GM21576 (cell line): ENCODE measurements around the gene TTF2.
A peak's percentile ranks its signal among the peaks of the same experiment; 100 is the strongest.
"Not testable (repeated sequence)": the region's sequence is repeated elsewhere in the genome, so short reads cannot be mapped to it uniquely, and the experiment has no call there.

ENCODE experiments used
- ATAC-seq: cut with Tn5 transposase; IDR thresholded peaks from one replicate; pipeline ENCODE4 v1.9.1; 2021; ENCODE audit warnings: mild to moderate bottlenecking, moderate library complexity; ENCODE audit not compliant: unreplicated experiment

TTF2 gene

GRCh38 chr1:117092594-117092993, 32.5 kb downstream of the TTF2 start:
- no peak for ATAC-seq

GRCh38 chr1:117093091-117093534, 33.0 kb downstream of the TTF2 start:
- ATAC-seq = no peak

GRCh38 chr1:117093870-117094621, 33.9 kb downstream of the TTF2 start:
- ATAC-seq = peak; percentile 78

- ATAC-seq = no peak
These were observed 34.9 kb downstream of the TTF2 start for GRCh38 chr1:117094841-117095604.

GRCh38 chr1:117096951-117097408, 36.9 kb downstream of the TTF2 start:
- ATAC-seq = no peak

GRCh38 chr1:117097443-117097842, 37.3 kb downstream of the TTF2 start:
- ATAC-seq = no peak

- ATAC-seq = no peak
These were observed 38.3 kb downstream of the TTF2 start for GRCh38 chr1:117098287-117098890.

- no peak for ATAC-seq
These were observed 41.2 kb downstream of the TTF2 start for GRCh38 chr1:117101334-117101733.

GRCh38 chr1:117101858-117102257, 41.7 kb downstream of the TTF2 start:
- not testable (repeated sequence) for ATAC-seq

- ATAC-seq = no peak
These were observed 44.9 kb downstream of the TTF2 start for GRCh38 chr1:117104986-117105385.

- ATAC-seq = no peak
These were observed 45.6 kb downstream of the TTF2 start for GRCh38 chr1:117105722-117106121.

GRCh38 chr1:117106478-117106877, 46.4 kb downstream of the TTF2 start:
- ATAC-seq = no peak

- no peak for ATAC-seq
These were observed 47.2 kb downstream of the TTF2 start for GRCh38 chr1:117107364-117107763.

GRCh38 chr1:117110774-117111173, 50.6 kb downstream of the TTF2 start:
- ATAC-seq = no peak

GRCh38 chr1:117112047-117112717, 52.1 kb downstream of the TTF2 start:
- no peak for ATAC-seq

- ATAC-seq = no peak
These were observed 53.1 kb downstream of the TTF2 start for GRCh38 chr1:117113199-117113598.

- no peak for ATAC-seq
These were observed 54.8 kb downstream of the TTF2 start for GRCh38 chr1:117114877-117115276.

GRCh38 chr1:117116090-117116783, 56.1 kb downstream of the TTF2 start:
- ATAC-seq = no peak

- ATAC-seq = no peak
These were observed 56.6 kb downstream of the TTF2 start for GRCh38 chr1:117116784-117117130.

- ATAC-seq = no peak
These were observed 57.6 kb downstream of the TTF2 start for GRCh38 chr1:117117697-117118096.

- ATAC-seq = no peak
These were observed 58.0 kb downstream of the TTF2 start for GRCh38 chr1:117118137-117118536.
